PC-9 (cell line): ENCODE results near the gene CIAPIN1. TPM values are rescaled to one million over a fixed set of nuclear protein-coding genes. Genes with fewer than 3 reads are reported as not detected.

Experiments used
- BruUV-seq: library from RNA; stranded (reverse); fragments of 400-500 nt; replicated peaks from 2 replicates; lab custom pipeline; 2021; lab: Mats Ljungman, UMichigan
- CTCF ChIA-PET: fragments of 300-600 bp; sonication (Branson Sonifier 250); formaldehyde crosslinking; loops from one replicate; lab custom pipeline; 2022; ENCODE audit warnings: antibody characterized with exemption; lab: Charles Lee
- POLR2A ChIA-PET: fragments of 300-600 bp; sonication (Branson Sonifier 250); formaldehyde crosslinking; loops from one replicate; lab custom pipeline; 2022; ENCODE audit warnings: antibody characterized with exemption; ENCODE audit not compliant: unreplicated experiment; lab: Charles Lee
- DNase-seq, 2 experiments: peaks; one replicate each; pipeline versions ENCODE4 v3.0.0 to v3.0.0-alpha.2; 2015 to 2022; ENCODE audit warnings: mixed read lengths in 1 of 2
- H2AFZ ChIP-seq: fragments of 200-600 bp; sonication (generic); 2 replicates; pipeline ENCODE4 v1.8.1; 2017; ENCODE audit warnings: antibody characterized with exemption
- H3F3A ChIP-seq: fragments of 200-600 bp; sonication (generic); 2 replicates; pipeline ENCODE4 v1.8.1; 2017; ENCODE audit warnings: antibody characterized with exemption, mild to moderate bottlenecking, low read depth; ENCODE audit not compliant: insufficient read depth
- H3K27ac ChIP-seq: fragments of 200-600 bp; sonication (generic); 2 replicates; pipeline ENCODE4 v1.6.1; 2016; ENCODE audit warnings: mixed run types
- H3K27me3 ChIP-seq: fragments of 200-600 bp; sonication (generic); 2 replicates; pipeline ENCODE4 v1.6.1; 2016; ENCODE audit warnings: low read depth, mixed run types; ENCODE audit not compliant: insufficient read depth
- H3K36me3 ChIP-seq: fragments of 200-600 bp; sonication (generic); 2 replicates; pipeline ENCODE4 v1.6.1; 2016; ENCODE audit warnings: low read depth, mixed run types
- H3K4me1 ChIP-seq: fragments of 200-600 bp; sonication (generic); replicated peaks from 2 replicates; pipeline ENCODE4 v1.6.1; 2016; ENCODE audit warnings: mixed run types; ENCODE audit not compliant: insufficient read depth
- H3K4me2 ChIP-seq: fragments of 200-600 bp; sonication (generic); 2 replicates; pipeline ENCODE4 v1.6.1; 2017; ENCODE audit warnings: mixed run types
- H3K4me3 ChIP-seq: fragments of 200-600 bp; sonication (generic); 2 replicates; pipeline ENCODE4 v1.6.1; 2016; ENCODE audit warnings: mixed run types
- H3K79me2 ChIP-seq: fragments of 200-600 bp; sonication (generic); 2 replicates; pipeline ENCODE4 v1.6.1; 2017; ENCODE audit warnings: low read depth, mixed run types
- H3K9me2 ChIP-seq: fragments of 200-600 bp; sonication (generic); 2 replicates; pipeline ENCODE4 v1.8.1; 2017; ENCODE audit warnings: mild to moderate bottlenecking; ENCODE audit not compliant: insufficient read depth
- H3K9me3 ChIP-seq: fragments of 200-600 bp; sonication (generic); 2 replicates; pipeline ENCODE4 v1.8.1; 2016; ENCODE audit warnings: low read depth; ENCODE audit not compliant: insufficient read depth
- H4K20me1 ChIP-seq: fragments of 200-600 bp; sonication (generic); 2 replicates; pipeline ENCODE4 v1.8.1; 2017; ENCODE audit not compliant: insufficient read depth
- EZH2 ChIP-seq: fragments of 200-600 bp; sonication (generic); IDR thresholded peaks from 2 replicates; pipeline ENCODE4 v1.8.0; 2017; ENCODE audit warnings: antibody characterized with exemption, low read depth
- intact Hi-C: fragments of 100-400 bp; cut with micrococcal nuclease; formaldehyde crosslinking; loops from one replicate; pipeline ENCODE4 v1.10.0; 2022; ENCODE audit not compliant: unreplicated experiment
- total RNA-seq: library from RNA; stranded (reverse); gene quantifications from 2 replicates; pipeline ENCODE4 v1.2.3, GENCODE V29; 2021
- TF ChIP-seq, protein P1 (sequence below): fragments of 200-600 bp; sonication (generic); conservative IDR thresholded peaks from 2 replicates; pipeline ENCODE4 v1.6.1; 2017; ENCODE audit warnings: mixed run types, antibody characterized with exemption, mild to moderate bottlenecking, moderate library complexity

CIAPIN1 gene
- total RNA-seq, 1 experiment from 2014 or later, result 51.4 TPM

GRCh38 chr16:57416084-57416483 lies 31.1 kb downstream of the CIAPIN1 start:
- no peaks in the 10 kb centered on the region for H3K9me3 ChIP-seq
- no peaks in the 10 kb centered on the region; the same call in 1 of the 2 replicates for H3K27me3 ChIP-seq
- no TSS peak for BruUV-seq
- no peak for TF ChIP-seq EZH2
- TF ChIP-seq, protein P1, sequence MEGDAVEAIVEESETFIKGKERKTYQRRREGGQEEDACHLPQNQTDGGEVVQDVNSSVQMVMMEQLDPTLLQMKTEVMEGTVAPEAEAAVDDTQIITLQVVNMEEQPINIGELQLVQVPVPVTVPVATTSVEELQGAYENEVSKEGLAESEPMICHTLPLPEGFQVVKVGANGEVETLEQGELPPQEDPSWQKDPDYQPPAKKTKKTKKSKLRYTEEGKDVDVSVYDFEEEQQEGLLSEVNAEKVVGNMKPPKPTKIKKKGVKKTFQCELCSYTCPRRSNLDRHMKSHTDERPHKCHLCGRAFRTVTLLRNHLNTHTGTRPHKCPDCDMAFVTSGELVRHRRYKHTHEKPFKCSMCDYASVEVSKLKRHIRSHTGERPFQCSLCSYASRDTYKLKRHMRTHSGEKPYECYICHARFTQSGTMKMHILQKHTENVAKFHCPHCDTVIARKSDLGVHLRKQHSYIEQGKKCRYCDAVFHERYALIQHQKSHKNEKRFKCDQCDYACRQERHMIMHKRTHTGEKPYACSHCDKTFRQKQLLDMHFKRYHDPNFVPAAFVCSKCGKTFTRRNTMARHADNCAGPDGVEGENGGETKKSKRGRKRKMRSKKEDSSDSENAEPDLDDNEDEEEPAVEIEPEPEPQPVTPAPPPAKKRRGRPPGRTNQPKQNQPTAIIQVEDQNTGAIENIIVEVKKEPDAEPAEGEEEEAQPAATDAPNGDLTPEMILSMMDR, result no peak
- DNase-seq, result no peak
- ChIA-PET POLR2A (no interaction called here), CTCF (interaction anchor here (0.6 to 1.8 kb wide), 6 partner anchors 24 to 116 kb away, joined by 3 to 7 read pairs (median 4); no protein-coding TSS in a partner anchor)
- H3K4me1 ChIP-seq, result peaks cover 24% of the 10 kb centered on the region
- H3F3A ChIP-seq, result peaks cover 26% of the 10 kb centered on the region; the same call in 1 of the 2 replicates
- H3K79me2 ChIP-seq, result no peaks in the 10 kb centered on the region
- H3K4me3 ChIP-seq, result no peak overlapping the region
- H3K9me2 ChIP-seq, result no peaks in the 10 kb centered on the region
- intact Hi-C loops, result loop anchor here (2.0 to 5.0 kb wide), 2 partner anchors 37 to 229 kb away; partner anchors contain the start of genes PSME3IP1 and RSPRY1
- H3K36me3 ChIP-seq, result no peaks in the 10 kb centered on the region
- no peak overlapping the region for H3K27ac ChIP-seq
- no peak overlapping the region for H3K4me2 ChIP-seq
- no peaks in the 10 kb centered on the region for H4K20me1 ChIP-seq
- H2AFZ ChIP-seq, result no peak overlapping the region

DNA sequence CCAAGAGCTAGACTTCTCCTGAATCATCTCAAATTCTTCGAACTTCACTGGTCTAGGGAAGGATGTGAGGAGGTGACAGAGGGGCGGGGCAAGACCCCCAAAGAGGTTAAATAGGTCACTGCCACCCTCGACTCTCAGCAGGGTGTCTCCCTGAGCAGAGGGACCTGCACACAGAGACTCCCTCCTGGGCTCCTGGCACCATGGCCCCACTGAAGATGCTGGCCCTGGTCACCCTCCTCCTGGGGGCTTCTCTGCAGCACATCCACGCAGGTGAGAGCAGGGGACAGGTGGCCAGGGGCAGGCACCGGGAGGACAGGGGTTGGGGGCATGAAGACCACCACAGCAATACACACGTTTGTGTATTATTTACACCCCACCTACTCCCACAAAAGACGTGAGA lies 33.5 kb downstream of the CIAPIN1 start:
- Histone ChIP-seq H3K9me2 (no peaks in the 10 kb centered on the region), H3K4me3 (no peak overlapping the region), H3K9me3 (no peaks in the 10 kb centered on the region), H3K36me3 (no peaks in the 10 kb centered on the region), H4K20me1 (no peaks in the 10 kb centered on the region), H3K4me2 (no peak overlapping the region), H3K27me3 (no peaks in the 10 kb centered on the region; the same call in 1 of the 2 replicates), H3K4me1 (peaks cover 32% of the 10 kb centered on the region), H3F3A (peaks cover 22% of the 10 kb centered on the region; the same call in 1 of the 2 replicates), H3K79me2 (no peaks in the 10 kb centered on the region), H3K27ac (no peak overlapping the region), H2AFZ (no peak overlapping the region)
- no peak for DNase-seq
- BruUV-seq, result no TSS peak
- no peak for TF ChIP-seq EZH2
- TF ChIP-seq, protein P1, result no peak
- intact Hi-C loops, result no loop called here
- ChIA-PET POLR2A (no interaction called here), CTCF (no interaction called here)

DNA sequence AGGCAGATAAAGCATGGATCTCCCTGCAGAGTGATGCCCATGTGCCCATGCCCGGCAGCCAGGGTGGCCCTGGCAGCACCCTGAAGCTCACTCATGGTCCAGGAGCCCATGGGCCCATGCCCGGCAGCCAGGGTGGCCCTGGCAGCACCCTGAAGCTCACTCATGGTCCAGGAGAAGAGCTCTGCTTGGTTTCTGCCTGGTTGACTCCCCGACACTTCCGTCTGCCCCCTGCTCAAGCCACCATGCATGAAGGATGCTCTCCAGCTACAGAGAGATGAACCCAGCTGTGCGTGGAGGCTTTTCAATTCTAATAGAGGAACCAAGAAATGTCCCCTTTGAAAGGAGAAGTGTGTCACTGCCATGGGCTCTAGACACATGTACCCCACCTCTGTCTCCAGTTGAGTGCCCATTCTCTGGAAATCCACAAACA lies 33.9 kb downstream of the CIAPIN1 start:
- Histone ChIP-seq H3K79me2 (no peaks in the 10 kb centered on the region), H4K20me1 (no peaks in the 10 kb centered on the region), H3F3A (peaks cover 18% of the 10 kb centered on the region; the same call in 1 of the 2 replicates), H3K36me3 (no peaks in the 10 kb centered on the region), H3K4me1 (peaks cover 27% of the 10 kb centered on the region), H2AFZ (no peak overlapping the region), H3K4me2 (no peak overlapping the region), H3K4me3 (no peak overlapping the region), H3K27me3 (no peaks in the 10 kb centered on the region; the same call in 1 of the 2 replicates), H3K9me2 (no peaks in the 10 kb centered on the region), H3K9me3 (no peaks in the 10 kb centered on the region), H3K27ac (no peak overlapping the region)
- no peak for TF ChIP-seq EZH2
- TF ChIP-seq, protein P1, result no peak
- DNase-seq, result no peak
- no TSS peak for BruUV-seq
- ChIA-PET POLR2A (no interaction called here), CTCF (interaction anchor here (0.6 kb wide), 1 partner anchor 159 kb away, joined by 5 read pairs; no protein-coding TSS in a partner anchor)
- intact Hi-C loops, result no loop called here
